Activated CD4-positive, alpha-beta T cell treated with anti-CD3 and anti-CD28 coated beads, Interleukin-2, amount 50 U/mL, for 4 hours (primary cell): ENCODE data around the gene PCP4.

ENCODE experiments used
- DNase-seq, 2 experiments: peaks; one replicate each; pipeline ENCODE4 v3.0.0-alpha.2; 2020

Gene PCP4

DNA sequence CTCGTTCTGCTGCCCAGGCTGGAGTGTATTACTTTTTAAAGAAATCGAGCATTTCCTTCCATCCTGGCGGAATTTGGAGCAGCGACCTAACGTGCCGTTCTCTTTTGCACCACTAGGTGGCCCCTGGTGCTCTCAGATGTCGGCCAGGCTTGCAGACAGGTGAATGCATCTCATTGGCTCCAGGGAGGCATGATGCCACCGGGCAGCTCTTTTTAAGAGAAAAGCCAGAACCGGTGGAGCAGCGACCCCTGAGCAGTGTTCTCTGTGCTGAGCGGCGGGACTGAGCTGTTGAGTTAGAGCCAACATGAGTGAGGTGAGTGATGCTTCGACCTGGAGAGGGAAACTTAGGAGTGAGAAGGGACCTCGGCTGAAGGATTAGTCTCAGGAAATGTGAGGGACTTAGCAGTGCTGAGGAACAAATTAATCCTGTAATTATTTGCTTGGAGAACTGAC is at the start of gene PCP4:
Gene PCP4 (plus strand): TSS at position 241 of the 453 bp plus-strand sequence. CDS start 64 bp downstream, at position 305.
- DNase-seq, result no peak

DNA sequence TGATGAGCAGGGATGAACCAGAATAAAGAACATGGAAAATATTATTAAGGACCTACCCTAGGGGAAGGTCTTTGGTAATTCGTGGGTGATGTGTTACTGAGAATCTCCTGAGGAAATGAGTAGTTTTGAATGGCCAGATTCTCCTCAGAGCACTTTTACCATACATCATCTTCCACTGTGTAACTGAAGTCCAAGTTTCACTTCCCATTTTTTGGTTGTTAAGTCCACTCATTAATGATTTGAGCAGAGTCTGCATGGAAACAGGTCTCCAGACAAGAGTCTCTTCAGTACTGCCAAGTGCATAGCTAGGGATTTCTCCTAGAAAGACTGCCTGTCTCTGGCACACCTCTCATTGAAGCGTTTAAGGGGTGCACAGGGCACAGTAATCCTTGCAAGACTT is 48.7 kb upstream of the PCP4 start:
- no peak for DNase-seq

DNA sequence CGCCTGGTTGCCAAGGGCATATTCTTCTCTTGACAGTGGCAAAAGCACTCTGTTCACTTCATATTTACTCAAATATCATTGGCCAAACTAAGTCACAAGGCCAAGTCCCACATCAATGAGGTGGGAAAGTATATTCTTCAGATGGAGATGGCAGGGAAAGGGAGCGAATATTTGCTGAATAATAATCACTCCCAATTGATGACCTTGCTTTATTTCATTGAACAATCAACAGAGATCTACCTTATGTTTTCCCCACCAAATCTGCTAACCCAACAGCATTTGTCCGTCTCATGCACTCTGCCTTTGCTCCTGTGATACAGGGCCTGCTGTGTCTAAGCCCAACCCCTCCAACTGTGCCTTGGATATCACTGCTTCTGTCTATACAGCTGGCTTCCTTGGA is 45.2 kb upstream of the PCP4 start:
- DNase-seq, result no peak

DNA sequence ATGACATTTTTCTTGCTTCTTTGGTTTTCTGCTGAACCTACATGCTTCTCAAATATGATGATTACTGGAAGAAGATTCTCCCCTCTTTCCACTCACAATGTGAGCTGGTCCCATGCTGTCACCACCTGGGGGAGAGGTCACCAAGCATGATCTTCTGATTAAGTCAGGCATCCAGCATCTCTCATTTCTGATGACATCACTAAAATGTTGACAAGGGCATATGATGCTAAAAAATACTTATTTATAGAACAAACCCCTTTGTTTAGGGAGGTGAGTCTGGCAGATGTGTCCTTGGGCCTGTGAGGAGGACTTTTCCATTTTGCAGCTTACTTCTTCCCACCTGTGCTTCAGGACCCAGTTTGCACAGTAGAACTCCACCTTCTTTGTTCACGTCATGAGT is 42.0 kb upstream of the PCP4 start:
- DNase-seq, result no peak

DNA sequence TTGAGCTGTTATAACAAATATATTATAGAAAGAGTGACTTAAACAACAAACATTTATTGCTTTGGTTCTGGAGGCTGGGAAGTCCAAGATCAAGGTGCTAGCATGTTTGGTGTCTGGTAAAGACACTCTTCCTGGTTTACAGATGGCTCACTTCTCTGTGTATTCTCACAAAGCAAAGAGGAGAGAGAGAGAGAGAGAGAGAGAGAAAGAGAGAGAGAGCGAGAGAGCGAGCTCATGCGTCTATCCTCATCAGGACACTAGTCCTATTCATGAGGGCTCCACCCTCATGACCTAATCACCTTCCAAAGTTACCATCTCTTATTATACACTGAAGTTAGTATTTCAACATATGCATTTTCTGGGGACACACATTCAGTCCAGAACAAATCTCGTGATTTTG is 32.7 kb upstream of the PCP4 start:
- no peak for DNase-seq

DNA sequence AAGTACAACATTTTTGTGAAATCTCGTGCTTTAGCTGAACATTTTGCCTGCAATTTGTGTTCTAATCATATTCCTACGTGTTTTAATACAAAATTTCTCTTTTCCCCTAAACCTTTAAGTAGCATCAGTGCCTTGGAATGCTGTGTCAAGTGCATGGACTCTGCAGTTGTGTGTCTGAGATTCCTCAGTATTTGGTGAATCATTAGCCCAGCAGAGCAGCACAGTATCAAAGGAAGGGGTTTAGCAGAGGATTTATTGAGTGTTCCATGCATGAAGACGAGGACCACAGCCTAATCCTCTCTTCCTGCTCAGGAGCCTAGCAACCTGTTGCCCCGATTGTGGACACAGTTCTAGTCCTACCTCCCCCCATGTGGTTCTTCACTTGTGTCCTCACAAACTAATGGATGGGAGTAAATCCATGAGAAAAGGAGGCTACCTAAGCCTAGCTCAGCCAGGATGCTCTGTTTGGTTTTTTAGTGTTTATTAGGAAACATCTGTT is 29.3 kb upstream of the PCP4 start:
- DNase-seq, result no peak

DNA sequence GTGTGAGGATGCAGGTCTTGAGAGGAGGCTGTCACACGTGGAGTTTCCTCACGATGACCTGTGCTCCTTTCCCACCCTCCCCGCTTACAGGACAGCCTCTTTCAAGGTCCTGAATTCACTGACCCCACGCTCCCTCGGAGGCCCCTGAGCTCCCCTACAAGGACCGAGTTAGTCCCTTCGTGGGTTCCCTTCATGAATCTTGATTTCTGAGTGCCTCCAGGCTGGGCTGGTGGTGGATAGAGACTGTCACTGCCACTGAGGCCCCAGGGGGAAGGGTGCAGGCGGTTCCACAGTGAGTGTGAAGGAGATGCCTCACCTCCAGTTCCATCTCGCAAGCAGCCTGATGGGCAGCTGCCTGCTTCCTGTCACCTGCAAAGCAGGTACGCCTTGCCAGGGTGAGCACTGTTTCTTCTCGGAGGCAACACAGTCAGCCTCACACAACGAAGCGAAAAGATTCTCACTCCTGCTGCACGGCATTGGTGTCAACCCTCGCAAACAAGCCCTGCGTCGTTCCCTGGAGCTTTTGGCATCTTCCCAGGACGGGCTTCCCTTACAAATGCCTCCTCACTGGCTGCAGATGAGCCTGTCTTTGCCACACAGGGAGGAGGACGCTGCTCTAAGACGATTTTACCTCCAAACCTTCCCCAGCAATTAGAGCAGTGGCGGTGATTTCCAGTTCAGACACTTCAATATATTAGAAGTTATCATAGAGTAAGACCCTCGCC is 26.7 kb upstream of the PCP4 start:
- DNase-seq, result no peak

DNA sequence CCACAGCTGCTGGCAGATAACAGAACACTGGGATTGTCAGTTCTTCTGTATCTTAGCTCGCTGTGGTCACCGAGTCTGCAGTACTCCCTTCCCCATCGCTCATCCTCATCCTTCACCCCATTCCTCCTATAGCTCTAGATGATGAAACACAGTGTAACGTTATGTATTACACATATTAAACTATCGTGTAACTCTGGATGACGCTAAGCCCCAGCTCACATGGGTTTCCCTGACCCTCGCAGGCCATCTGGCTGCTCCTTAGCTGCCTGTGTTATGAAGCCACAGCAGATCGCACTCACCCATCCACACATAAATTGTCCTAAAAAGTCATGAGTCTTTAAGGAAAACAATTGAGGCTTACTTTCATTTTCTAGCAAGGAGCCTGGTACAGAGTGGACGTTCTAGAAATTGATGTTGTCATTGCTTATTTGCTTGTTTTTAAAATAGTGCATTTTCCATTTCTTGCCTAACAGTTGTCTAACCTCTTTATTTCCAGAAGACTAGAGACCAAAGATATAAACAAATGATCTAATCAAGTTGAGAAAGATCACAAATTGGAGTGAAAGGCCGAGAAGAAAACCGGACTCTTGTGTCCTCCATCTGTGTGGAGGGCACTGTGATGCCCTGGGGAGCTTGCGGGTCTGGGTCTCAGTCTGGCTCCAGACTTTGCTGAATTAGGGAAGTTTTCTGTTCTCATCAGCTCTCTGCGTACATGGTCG is 24.3 kb upstream of the PCP4 start:
- no peak for DNase-seq

DNA sequence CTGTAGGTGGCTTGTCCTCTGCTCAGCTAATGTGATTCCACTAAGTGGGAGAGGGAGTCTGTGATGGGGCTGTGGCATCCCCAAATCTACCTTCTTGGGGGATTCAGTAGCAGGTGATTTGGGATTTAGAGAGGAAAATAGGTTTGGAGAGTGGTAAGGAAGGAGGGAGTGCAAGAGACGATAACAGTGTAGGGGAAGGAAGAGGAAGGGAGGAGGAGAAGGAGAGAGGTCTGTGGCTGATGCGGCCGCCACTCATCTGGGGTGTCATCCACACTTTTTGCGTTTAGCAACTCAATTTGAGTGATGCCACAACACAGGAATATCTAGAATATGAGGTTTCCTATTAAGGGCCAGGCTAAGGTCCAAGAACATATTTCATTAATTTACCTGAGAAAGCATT is 23.8 kb upstream of the PCP4 start:
- no peak for DNase-seq

DNA sequence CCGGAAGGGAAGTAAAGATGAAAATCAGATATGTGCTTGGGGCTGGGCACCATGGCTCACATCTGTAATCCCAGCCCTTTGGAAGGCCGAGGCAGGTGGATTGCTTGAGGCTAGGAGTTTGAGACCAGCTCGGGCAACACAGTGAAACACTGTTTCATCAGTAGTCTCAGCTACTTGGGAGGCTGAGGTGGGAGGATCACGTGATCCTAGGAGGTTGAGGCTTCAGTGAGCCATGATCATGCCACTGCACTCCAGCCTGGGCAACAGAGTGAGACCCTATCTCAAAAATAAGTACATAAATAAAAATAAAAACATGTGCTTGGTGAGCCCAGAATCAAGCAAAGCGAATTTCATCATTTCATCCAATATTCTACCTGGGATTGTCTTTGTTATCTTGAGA is 23.3 kb upstream of the PCP4 start:
- no peak for DNase-seq

DNA sequence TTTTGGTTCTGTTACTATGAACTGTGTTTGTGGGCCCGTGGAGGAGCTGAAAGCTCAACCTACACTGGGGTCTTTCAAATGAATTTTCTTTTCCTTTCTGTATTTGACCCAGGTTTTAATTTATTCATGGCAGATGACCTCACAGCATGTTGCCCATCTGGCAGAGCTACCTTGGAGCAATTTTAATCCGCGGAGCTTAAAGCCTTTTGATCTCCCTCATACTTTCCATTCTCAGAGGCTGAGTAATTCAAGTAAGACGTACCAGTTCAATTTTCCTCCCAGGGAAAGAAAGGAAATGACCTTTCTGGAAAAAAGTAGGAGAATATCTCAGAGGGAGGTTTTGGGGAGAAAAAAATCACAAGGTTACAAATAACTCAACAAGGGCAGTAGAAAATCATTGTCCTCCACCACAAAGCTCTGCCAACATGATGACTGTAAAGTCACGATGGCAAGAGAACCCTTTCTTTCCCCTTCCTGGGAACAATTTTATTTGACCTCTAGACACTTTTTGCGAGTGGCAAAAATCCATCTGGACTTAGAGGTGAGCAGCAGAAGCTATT is 21.6 kb upstream of the PCP4 start:
- no peak for DNase-seq

DNA sequence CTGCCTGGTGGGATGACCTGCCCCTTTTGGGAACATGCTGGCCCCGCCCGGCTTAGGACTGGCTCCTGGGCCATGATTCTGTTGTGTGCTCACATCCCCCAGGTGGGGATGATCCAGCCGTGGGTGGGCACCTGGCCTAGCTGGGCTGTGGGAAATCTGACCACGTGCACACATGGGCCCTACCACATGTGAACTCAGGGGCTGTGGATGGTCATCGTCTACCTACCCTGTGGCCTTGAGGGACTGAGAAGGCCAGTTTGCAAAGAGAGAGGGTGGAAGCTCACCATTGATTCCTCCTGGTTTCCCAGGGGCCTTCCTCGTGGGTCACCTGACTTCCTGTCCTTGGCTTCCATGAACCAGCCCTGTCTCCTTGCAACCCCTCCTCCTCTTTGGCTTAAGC is 19.4 kb upstream of the PCP4 start:
- DNase-seq, result no peak

DNA sequence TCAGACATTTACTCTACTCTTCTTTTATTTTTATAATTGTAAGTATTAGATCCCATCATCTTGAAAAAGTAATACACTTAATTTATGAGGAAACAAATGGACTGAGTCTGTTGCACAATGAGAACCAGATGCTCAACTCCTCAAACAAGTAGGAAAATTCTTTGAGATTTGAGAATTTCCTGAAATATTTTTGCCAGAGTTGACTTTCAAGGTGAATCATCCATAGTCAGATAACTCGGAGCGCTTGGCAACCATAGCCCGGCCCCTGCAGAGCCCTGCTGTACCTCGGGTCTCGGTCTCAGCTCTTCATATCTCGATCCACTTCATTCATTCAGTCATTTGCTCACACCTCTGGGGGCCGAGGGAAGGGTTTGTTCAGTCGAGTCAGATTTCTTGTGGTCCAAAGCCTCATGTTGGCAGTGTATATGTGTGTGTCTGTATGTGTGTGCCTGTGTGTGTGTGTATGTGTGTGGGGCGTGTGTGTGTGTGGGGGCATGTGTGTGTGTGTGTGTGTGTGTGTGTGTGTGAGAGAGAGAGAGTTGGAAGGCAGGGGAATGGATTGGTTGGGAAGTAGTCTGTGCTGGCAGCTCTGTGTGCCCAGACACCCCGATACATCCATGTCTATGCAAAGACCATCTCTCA is 18.1 kb upstream of the PCP4 start:
- DNase-seq, result no peak

DNA sequence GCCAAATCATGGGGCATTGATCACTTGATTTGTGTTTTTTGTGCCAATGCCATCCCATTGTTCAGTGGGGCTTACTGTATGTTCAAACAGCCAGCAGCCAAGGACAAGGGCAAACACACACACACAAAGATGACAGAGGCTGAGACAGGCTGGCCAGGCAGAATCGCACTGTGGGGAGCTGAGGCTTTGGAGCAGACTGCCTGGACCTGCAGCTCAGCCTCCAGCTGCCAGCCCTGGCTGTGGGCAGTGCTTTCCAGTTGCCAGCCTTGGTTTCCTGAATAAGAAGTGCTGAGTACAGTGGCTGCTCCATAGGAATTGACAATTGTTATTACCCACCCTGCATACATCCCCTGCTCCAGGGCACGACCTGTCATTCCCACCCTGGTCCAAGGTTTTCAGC is 16.9 kb upstream of the PCP4 start:
- DNase-seq, result no peak

DNA sequence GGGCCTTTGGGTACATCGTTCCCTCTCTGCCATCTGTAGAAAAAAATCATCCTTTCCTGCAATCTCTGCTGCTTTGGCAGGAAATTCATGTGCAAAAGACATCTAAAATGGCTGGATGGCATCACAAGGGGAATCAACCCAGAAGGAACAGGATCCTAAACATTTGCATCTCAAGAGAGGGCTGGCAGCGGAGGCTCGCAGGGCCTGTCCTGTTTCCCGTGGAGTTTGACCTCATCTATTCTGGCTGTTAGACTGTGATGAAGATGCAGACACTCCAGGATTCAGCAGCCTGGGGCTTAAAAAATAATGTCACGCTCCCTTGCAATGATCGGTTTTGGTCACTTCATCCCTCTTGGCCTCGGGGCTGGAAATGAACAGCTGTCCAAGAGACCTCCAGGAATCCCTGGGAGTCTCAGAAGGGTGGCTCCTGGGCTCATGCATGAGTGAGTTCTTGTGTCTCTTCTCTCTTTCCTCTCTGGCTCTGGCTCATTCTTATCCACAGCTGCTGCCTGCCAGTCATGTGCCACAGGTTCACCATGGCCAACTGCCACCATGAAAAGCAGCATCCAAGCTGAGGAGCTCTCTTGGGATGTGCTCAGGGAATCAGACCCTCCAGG is 16.1 kb upstream of the PCP4 start:
- no peak for DNase-seq

DNA sequence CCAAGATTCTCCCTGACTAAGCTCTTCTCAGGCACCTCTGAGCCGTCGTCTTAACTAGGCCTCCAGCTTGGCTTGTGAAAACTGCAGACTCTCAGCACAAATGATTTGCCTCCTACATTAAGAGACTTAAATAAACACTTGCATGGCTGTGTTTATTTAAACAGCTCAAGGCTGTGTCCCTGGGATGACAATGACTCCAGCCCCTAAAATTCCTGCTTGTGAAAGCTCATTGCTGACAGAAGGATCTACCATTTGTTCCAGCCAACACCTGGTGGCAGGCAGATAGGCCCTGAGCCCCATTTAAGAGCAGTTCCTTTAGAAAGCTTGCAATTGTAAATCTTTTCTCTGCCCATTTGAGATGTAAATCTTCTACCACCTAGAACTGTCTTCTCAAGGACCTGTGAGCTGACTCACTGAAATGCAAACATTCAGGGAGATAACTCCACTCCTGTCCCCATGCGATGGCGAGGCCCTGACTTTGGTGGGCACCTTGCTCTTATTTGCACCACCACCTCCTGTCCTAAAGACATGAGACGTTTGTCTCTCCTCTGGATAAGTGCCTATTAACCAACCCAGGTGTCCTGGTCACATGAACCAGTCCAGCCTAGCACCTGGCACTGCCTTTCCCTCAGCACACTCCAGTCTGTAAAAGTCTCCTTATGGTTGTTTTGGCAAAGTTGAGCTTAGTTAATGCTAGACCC is 15.1 kb upstream of the PCP4 start:
- DNase-seq, result no peak

DNA sequence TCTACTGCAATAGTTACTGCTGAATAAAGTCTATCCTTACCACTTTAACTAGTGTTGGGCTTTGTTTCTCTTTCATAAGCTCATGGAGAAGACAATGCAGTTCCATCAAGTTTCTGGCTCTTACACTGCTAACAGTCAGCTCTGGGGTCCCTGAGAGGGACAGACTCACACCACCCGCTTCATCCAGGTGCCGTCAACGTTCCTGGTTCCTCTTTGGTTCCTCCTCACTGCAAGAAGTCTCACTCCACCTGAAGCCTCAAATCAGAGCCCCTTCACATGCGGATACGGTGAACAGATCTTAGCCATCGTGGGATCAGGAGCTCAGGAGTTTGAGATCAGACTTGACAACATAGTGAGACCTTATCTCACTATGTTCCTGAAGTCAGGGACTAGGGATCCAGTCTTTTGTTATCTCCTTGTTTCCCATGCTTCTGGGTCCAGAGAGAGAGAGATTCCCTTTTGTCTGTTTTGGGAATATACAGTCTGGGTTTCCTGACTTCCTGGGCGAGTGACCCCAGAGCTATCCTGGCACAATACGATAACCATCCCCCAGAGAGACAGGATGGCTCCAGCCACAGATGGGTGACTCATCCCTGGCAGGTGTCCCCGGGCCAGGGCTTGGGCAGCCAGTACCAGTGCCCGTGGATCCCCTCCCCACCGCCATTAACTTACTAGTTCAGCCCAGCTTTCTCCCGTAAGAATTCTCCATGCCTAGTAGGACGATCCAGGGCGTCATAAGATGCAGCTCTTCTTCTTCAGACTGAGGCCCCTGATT is 14.3 kb upstream of the PCP4 start:
- no peak for DNase-seq

DNA sequence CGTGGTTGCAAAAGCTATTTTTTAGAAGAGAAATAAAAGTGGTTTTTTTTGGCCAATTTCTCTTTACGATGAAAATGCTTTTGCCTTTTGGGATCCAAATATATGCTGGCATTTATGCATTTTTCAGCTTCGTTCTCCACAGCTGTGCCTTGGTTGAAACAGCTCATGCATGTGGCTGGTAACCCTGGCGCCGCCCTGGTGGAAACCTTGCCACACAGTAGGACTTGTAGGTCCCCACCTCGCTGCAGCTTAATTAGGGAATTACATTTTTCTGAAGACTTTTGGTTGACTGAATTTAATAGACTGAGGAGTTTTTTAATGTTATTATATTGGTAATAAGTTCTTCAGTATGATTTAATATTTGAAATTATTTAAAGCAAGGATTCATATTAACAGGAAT is 12.7 kb upstream of the PCP4 start:
- DNase-seq, result no peak

DNA sequence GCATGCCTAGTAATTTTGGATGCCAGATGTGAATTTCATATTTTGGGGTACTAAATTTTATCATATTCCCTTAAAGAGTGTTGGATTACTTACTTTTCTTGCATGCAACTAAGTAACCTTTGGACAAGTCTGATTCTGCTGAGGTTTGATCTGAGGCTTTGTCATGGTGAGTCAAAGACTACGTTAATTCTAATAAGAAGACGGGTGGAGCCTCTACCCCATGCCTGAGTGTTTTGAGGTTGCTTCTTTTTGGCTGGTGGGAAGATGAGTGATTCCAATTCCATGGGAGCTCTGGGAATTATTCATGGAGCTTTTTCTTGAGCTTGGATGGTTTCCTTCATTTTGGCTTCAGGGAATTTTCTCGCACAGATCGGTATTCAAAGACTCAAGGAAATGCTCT is 11.6 kb upstream of the PCP4 start:
- DNase-seq, result no peak

DNA sequence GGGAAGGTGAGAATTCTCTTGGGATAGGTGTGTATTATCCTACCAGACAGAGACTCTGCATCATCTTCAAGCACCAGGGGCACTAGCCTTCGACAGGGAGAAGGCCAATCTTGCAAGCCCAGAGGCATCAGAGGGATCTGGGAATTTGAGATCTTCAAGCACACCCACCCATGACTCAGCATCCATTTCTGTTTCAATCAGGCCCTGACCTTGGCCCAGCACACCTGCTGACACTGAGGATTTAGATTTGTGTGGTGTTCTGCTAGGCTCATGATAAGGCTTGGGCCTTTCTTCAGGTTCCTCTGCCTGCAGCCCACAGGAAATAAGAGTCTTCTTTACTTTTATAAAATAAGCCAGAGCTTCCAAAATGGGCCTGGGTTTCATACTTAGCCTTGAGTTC is 6.6 kb upstream of the PCP4 start:
- no peak for DNase-seq

DNA sequence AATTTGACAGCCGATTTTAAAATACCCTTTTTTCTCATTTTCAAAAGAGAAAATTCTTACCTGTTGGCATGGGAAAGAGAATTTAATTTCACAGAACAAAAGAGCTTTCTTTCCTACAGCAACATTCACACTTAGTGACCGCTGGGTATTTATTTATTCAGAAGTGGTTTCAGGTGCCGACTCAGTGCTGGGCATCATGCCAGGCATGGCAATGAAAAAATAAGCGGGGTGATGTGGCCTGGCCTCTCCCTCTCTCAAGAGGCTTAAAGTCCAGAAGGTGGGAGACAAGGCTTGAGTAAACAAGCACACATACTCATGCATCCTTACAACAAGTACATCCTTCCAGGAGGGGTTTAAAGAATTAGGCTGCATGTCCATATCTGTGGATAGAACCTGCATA is 4.1 kb upstream of the PCP4 start:
- no peak for DNase-seq

DNA sequence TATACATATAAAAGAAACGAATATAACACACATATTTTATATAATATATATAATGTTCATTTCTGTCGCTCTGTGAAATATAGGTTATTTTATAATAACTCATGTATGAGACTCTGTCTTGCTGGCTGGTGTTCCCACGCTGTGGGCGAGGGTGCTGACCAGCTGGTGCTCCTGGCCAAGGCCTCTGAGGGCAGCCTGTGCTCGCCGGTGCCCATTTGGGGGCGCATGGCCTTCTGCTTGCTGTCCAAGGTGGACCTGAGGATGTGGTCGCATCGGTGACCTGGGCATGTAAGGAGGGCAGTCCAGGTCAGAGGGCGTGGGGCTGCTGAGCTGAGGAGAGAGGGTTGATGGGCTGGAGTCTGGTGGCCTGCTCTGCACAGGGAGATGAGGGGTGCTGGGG is 1.1 kb upstream of the PCP4 start:
- no peak for DNase-seq
